Endodermal cell (in vitro differentiated cells): ENCODE results near the gene PCBP1. TPM values are rescaled to one million over a fixed set of nuclear protein-coding genes. Genes with fewer than 3 reads are reported as not detected.
A peak's percentile ranks its signal among the peaks of the same experiment; 100 is the strongest.

Source experiments
- DNase-seq: peaks from one replicate; pipeline ENCODE4 v3.0.0-alpha.2; 2017
- H3K27ac ChIP-seq: 2 replicates; pipeline ENCODE4 v1.5.1; 2013; ENCODE audit warnings: mild to moderate bottlenecking, low read depth, low read length, moderate library complexity
- H3K27me3 ChIP-seq: 2 replicates; pipeline ENCODE4 v1.6.1; 2013; ENCODE audit warnings: mild to moderate bottlenecking, low read length, moderate library complexity; ENCODE audit not compliant: insufficient read depth, control insufficient read depth, poor library complexity, severe bottlenecking
- H3K36me3 ChIP-seq: 2 replicates; pipeline ENCODE4 v1.7.0; 2013; ENCODE audit warnings: mild to moderate bottlenecking, low read length, moderate library complexity; ENCODE audit not compliant: control insufficient read depth, insufficient read depth
- H3K4me1 ChIP-seq: one replicate; pipeline ENCODE4 v1.7.0; 2013; ENCODE audit warnings: low read length; ENCODE audit not compliant: control insufficient read depth, insufficient read depth
- H3K4me3 ChIP-seq: 2 replicates; pipeline ENCODE4 v1.5.1; 2013; ENCODE audit warnings: mild to moderate bottlenecking, low read length, moderate library complexity
- H3K9ac ChIP-seq: 2 replicates; pipeline ENCODE4 v1.6.1; 2013; ENCODE audit warnings: mild to moderate bottlenecking, low read length, moderate library complexity; ENCODE audit not compliant: poor library complexity, severe bottlenecking; ENCODE audit errors: extremely low read depth
- H3K9me3 ChIP-seq: 2 replicates; pipeline ENCODE4 v1.6.1; 2013; ENCODE audit warnings: mild to moderate bottlenecking, low read length, moderate library complexity; ENCODE audit not compliant: control insufficient read depth
- H3K27ac Mint-ChIP-seq: 2 replicates; pipeline ENCODE4 v1.8.0; 2020; ENCODE audit warnings: mixed read lengths
- H3K27me3 Mint-ChIP-seq: 2 replicates; pipeline ENCODE4 v1.8.0; 2021; ENCODE audit warnings: mild to moderate bottlenecking, mixed read lengths; ENCODE audit not compliant: insufficient read depth
- H3K36me3 Mint-ChIP-seq: 2 replicates; pipeline ENCODE4 v1.8.0; 2020; ENCODE audit warnings: low read depth, mixed read lengths
- H3K4me1 Mint-ChIP-seq: 2 replicates; pipeline ENCODE4 v1.8.0; 2020; ENCODE audit warnings: mixed read lengths
- H3K4me3 Mint-ChIP-seq: 2 replicates; pipeline ENCODE4 v1.8.0; 2020; ENCODE audit warnings: mild to moderate bottlenecking, moderate library complexity, mixed read lengths
- H3K9me3 Mint-ChIP-seq: 2 replicates; pipeline ENCODE4 v1.8.0; 2020; ENCODE audit warnings: mild to moderate bottlenecking, mixed read lengths
- CTCF ChIP-seq: fragments of 200-600 bp; sonication (generic); conservative IDR thresholded peaks from 2 replicates; pipeline ENCODE4 v1.5.0; 2021; ENCODE audit warnings: antibody characterized with exemption, mild to moderate bottlenecking
- WGBS, 2 experiments: methylation state at CpG; one replicate each; pipeline versions ENCODE4 v1.1.5 to v1.1.7; 2013; ENCODE audit warnings: missing lambda C conversion rate in 2 of 2, mixed read lengths in 1 of 2; ENCODE audit not compliant: insufficient coverage in 1 of 2, insufficient read length in 1 of 2; 5-methylcytosine and 5-hydroxymethylcytosine counted together
- total RNA-seq, 2 donors: library from RNA; stranded (reverse); fragmentation: NEBNext Ultra II Directional in 1 of 2; extraction: Animal tissue kit (Norgen Biotek cat#: 25700) in 1 of 2; gene quantifications; 2 replicates in 1 of 2; 3 replicates in 1 of 2; pipeline ENCODE4 v1.2.1, GENCODE V29; 2021

PCBP1 gene
- total RNA-seq, 2 donors from 2014 or later = 344 to 357 TPM

- H3K36me3 Mint-ChIP-seq = peaks cover 64% of the 10 kb centered on the region
- no peaks in the 10 kb centered on the region for H3K9me3 Mint-ChIP-seq
- no peak overlapping the region for H3K9ac ChIP-seq
- no peaks in the 10 kb centered on the region for H3K27me3 Mint-ChIP-seq
- H3K4me1 Mint-ChIP-seq = peaks cover 18% of the 10 kb centered on the region
- DNase-seq = no peak
- H3K36me3 ChIP-seq = peaks cover 80% of the 10 kb centered on the region
- peak overlapping the region; percentile 36 for H3K27ac Mint-ChIP-seq
- H3K4me1 ChIP-seq = peaks cover 12% of the 10 kb centered on the region
- no peak overlapping the region for H3K4me3 ChIP-seq
- H3K27me3 ChIP-seq = no peaks in the 10 kb centered on the region
- no peak for TF ChIP-seq CTCF
- WGBS, 2 experiments = 93 to 100% methylated on average over 3 of the region's 3 CpGs
- H3K27ac ChIP-seq = no peak overlapping the region
- H3K9me3 ChIP-seq = no peaks in the 10 kb centered on the region
- no peak overlapping the region for H3K4me3 Mint-ChIP-seq
Measured at GRCh38 chr2:70080610-70081200, 6.6 kb upstream of the PCBP1 start.

GRCh38 chr2:70081221-70081620, 6.1 kb upstream of the PCBP1 start:
- Mint-ChIP-seq H3K4me1 (peaks cover 20% of the 10 kb centered on the region), H3K4me3 (no peak overlapping the region), H3K36me3 (peaks cover 60% of the 10 kb centered on the region), H3K27ac (no peak overlapping the region), H3K27me3 (no peaks in the 10 kb centered on the region), H3K9me3 (no peaks in the 10 kb centered on the region)
- TF ChIP-seq CTCF = no peak
- WGBS, 2 experiments = 95 to 100% methylated on average over 3 to 5 of the region's 5 CpGs
- H3K27ac ChIP-seq = no peak overlapping the region
- no peak for DNase-seq
- peaks cover 13% of the 10 kb centered on the region for H3K4me1 ChIP-seq
- peaks cover 75% of the 10 kb centered on the region for H3K36me3 ChIP-seq
- H3K9me3 ChIP-seq = no peaks in the 10 kb centered on the region
- H3K27me3 ChIP-seq = no peaks in the 10 kb centered on the region
- H3K4me3 ChIP-seq = no peak overlapping the region
- H3K9ac ChIP-seq = no peak overlapping the region

- no peak overlapping the region for H3K9ac ChIP-seq
- Mint-ChIP-seq H3K27ac (peak overlapping the region; percentile 15), H3K4me1 (peaks cover 20% of the 10 kb centered on the region), H3K4me3 (no peak overlapping the region), H3K36me3 (peaks cover 59% of the 10 kb centered on the region), H3K27me3 (no peaks in the 10 kb centered on the region), H3K9me3 (no peaks in the 10 kb centered on the region)
- no peak overlapping the region for H3K27ac ChIP-seq
- no peak overlapping the region for H3K4me3 ChIP-seq
- H3K4me1 ChIP-seq = peaks cover 13% of the 10 kb centered on the region
- no peak for DNase-seq
- H3K9me3 ChIP-seq = no peaks in the 10 kb centered on the region
- WGBS, 2 experiments = 92% methylated on average over 5 to 8 of the region's 8 CpGs
- H3K36me3 ChIP-seq = peaks cover 63% of the 10 kb centered on the region
- no peak for TF ChIP-seq CTCF
- no peaks in the 10 kb centered on the region for H3K27me3 ChIP-seq
Measured at GRCh38 chr2:70083344-70084156, 3.7 kb upstream of the PCBP1 start.
